Thymus (tissue), 11 donors: ENCODE results near the gene AQP5. TPM values are rescaled to one million over a fixed set of nuclear protein-coding genes. Genes with fewer than 3 reads are reported as not detected.

Experiments
- DNase-seq, 9 donors: peaks; one replicate each; pipeline ENCODE4 v3.0.0-alpha.2; 2013; ENCODE audit warnings: low spot score in 9 of 9, low read depth in 6 of 9, missing footprints in 1 of 9
- H3K27ac ChIP-seq, 2 donors: one replicate each; pipeline ENCODE4 v1.5.1; 2013; ENCODE audit warnings: control low read depth in 1 of 2, low read depth in 1 of 2, low read length in 1 of 2, mild to moderate bottlenecking in 1 of 2, moderate library complexity in 1 of 2
- H3K27me3 ChIP-seq, 2 donors: one replicate each; pipeline ENCODE4 v1.5.1; 2013; ENCODE audit warnings: low read length in 1 of 2; ENCODE audit not compliant: control insufficient read depth in 2 of 2, insufficient read depth in 1 of 2
- H3K36me3 ChIP-seq, 2 donors: one replicate each; pipeline ENCODE4 v1.5.1; 2013; ENCODE audit warnings: low read length in 1 of 2, mild to moderate bottlenecking in 1 of 2, moderate library complexity in 1 of 2; ENCODE audit not compliant: control insufficient read depth in 2 of 2, insufficient read depth in 2 of 2
- H3K4me1 ChIP-seq, 2 donors: one replicate each; pipeline ENCODE4 v1.5.1; 2013; ENCODE audit warnings: low read length in 2 of 2; ENCODE audit not compliant: control insufficient read depth in 2 of 2, insufficient read depth in 2 of 2
- H3K4me3 ChIP-seq, 2 donors: one replicate each; pipeline ENCODE4 v1.5.1; 2013; ENCODE audit warnings: low read length in 2 of 2, control low read depth in 1 of 2, mild to moderate bottlenecking in 1 of 2
- H3K9me3 ChIP-seq, 2 donors: one replicate each; pipeline ENCODE4 v1.5.1; 2013; ENCODE audit warnings: low read length in 1 of 2, mild to moderate bottlenecking in 1 of 2; ENCODE audit not compliant: control insufficient read depth in 2 of 2, insufficient read depth in 1 of 2
- WGBS: extraction: QIAGEN DNeasy Blood & Tissue Kit; methylation state at CpG from one replicate; pipeline ENCODE4 v1.1.7; 2013; 5-methylcytosine and 5-hydroxymethylcytosine counted together
- polyA plus RNA-seq: library from polyadenylated mRNA; stranded (reverse); fragments of 200-250 nt; gene quantifications from one replicate; pipeline ENCODE4 v1.2.3, GENCODE V29; 2013
- total RNA-seq: library from RNA; stranded (reverse); fragments of 120-200 nt; gene quantifications from one replicate; pipeline ENCODE4 v1.2.4, GENCODE V29; 2013
- donor health status: healthy.

Gene AQP5
- total and polyA plus RNA-seq, 2 donors: 0.09 to 0.37 TPM

DNA sequence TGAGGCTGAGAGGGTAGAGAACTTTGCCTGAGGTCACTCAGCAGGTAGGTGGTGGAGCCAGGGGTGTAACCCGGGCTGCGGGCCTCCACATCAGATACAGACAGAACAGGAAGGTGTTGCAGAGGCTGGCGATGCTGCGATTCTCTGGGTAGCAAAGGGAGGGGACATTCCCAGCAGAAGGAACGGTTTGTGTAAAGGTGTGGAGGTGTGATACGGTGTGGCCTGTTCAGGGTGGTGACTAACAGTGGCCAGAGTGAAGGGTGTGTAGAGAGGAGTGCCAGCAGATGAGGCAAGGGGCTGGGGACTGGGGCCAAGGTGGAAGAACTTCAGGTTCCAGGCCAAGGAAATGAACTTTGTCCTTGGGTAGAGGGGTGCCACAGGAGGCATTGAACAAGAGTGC lies 39.7 kb upstream of the AQP5 start:
- DNase-seq: no peak
- Histone ChIP-seq H3K27me3 (peaks cover 0 to 18% of the 10 kb centered on the region in 2 donors), H3K36me3 (no peaks in the 10 kb centered on the region), H3K27ac (no peak overlapping the region), H3K4me1 (no peaks in the 10 kb centered on the region), H3K9me3 (no peaks in the 10 kb centered on the region), H3K4me3 (no peak overlapping the region)
- 84% methylated on average over 6 of the region's 6 CpGs for WGBS

DNA sequence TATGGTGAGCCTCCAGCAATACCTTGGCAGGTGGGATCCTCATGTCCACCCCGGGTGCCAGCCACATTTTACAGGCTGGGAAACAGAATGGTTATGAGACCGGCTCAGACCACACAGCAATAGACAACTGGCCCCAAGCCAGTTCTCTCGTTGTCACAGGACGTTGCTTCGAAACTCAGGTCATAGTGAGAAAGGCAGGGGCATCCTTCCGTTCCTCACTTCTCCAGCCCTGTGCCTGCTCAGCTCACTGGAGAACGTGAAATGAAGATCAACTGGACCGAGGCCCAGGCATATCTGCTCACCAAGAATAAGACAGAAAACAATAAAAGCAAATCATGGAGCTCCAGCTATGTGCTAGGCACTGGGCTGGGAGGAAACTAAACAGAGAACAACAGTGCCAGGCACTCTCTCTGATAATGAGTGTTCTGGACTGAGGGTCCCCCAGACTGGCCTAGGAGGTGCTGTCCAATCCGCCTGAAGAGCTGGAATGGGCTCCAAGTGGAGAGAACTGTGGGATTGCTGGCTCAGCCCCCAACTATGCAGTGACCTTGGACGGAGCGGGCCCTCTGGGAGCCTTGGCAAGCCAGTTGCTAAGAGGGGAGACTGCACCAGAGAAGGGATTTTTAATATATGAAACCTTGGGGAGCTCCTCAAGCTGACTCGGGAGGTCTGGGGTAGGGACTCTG lies 39.2 kb upstream of the AQP5 start:
- no peaks in the 10 kb centered on the region for H3K36me3 ChIP-seq
- H3K4me1 ChIP-seq: no peaks in the 10 kb centered on the region
- peaks cover 0 to 15% of the 10 kb centered on the region in 2 donors for H3K27me3 ChIP-seq
- no peak overlapping the region for H3K27ac ChIP-seq
- DNase-seq: no peak
- no peaks in the 10 kb centered on the region for H3K9me3 ChIP-seq
- WGBS: 92% methylated on average over 12 of the region's 12 CpGs
- no peak overlapping the region for H3K4me3 ChIP-seq

DNA sequence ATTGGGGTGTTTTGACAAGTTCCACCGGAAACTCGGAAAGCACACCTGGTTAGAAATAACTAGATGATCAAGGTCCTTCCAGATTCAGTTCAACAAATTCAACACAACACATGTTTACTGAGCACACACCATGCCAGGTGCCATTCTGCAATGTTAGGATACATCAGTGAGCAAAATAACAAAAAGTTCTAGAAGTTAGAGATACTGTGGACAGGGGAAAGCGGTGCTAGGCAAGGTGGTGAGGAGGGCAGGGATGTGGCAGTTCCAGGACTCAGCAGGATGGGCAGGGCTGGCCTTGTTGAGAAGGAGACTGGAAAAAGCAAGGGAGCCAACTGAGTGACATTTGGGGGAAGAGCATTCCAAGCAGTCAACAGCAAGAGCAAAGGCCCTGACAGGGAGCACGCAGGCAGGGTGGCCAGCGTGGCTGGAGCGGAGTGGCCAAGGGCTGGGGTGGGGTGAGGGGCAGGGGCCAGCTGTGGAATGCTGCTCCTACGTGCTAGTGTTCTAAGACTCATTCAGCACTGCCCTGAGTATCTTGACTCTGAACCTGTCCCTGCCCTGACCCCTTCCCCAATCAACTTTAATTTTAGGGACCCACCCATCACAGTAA lies 38.5 kb upstream of the AQP5 start:
- 96% methylated on average over 7 of the region's 7 CpGs for WGBS
- H3K36me3 ChIP-seq: no peaks in the 10 kb centered on the region
- H3K9me3 ChIP-seq: no peaks in the 10 kb centered on the region
- peaks cover 0 to 9% of the 10 kb centered on the region in 2 donors for H3K27me3 ChIP-seq
- H3K4me3 ChIP-seq: no peak overlapping the region
- H3K27ac ChIP-seq: no peak overlapping the region
- DNase-seq: no peak
- H3K4me1 ChIP-seq: no peaks in the 10 kb centered on the region

DNA sequence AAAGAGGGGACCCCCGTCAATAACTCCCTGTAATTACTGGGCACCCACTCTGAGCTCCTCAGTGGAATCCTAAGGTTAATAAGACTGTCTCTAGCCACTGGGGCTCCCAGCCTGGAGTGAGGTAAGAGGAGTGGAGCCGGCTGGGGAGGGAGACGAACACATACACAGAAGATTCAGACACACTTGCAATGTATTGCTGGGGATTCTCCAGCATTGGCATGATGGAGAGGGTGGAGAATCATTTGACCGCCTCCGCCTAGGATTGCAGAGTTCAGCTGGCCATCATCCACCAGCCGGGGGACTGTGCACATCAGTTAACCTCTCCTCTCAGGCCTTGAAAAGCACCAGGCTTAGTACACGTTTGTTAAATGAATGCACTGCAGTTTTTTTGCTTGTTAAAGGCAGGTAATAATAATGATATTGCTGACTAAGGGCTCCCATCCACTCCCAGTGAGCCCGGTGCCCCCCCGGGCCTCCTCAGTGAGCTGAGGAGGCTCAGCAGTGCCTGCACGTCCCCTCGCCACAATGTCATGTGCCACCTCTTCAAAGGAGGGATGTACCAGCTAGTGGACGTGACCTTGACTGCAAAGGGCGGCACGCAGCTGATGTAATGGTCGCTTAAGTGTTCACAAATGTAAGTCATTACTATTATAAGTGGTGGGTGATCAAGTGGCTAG lies 37.7 kb upstream of the AQP5 start:
- Histone ChIP-seq H3K4me1 (no peaks in the 10 kb centered on the region), H3K36me3 (no peaks in the 10 kb centered on the region), H3K27ac (no peak overlapping the region), H3K27me3 (peaks cover 0 to 12% of the 10 kb centered on the region in 2 donors), H3K9me3 (no peaks in the 10 kb centered on the region), H3K4me3 (no peak overlapping the region)
- DNase-seq: no peak
- 97% methylated on average over 15 of the region's 15 CpGs for WGBS

DNA sequence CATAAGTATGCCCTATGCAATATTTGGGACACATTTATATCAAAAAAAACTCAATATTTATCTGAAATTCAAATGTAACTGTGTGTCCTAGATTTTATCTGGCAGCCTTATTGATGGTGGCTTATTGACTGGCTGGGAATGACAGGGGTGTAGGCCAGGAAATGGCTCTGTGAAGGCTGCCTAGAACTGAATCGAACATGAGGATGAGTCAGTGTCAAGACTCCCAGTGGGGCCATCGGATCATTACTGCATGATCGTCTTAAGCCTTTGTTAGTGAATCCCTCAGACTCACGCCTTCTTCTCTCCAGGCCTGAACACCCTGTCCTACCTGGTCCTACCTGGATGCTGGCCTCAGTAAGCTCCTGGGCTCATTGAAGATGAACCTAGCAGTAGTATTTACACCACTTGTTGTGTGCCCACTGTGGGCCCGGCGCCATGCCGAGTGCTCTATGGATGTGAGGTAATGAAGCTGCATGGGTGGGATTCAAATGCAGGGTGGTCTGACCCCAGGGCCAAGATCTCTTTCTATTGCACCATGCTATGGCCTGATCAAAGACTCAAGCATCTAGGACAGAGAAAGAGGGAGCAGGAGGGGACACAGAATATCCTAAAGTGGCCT lies 36.9 kb upstream of the AQP5 start:
- WGBS: 96% methylated on average over 7 of the region's 7 CpGs
- H3K27me3 ChIP-seq: peaks cover 0 to 17% of the 10 kb centered on the region in 2 donors
- H3K9me3 ChIP-seq: no peaks in the 10 kb centered on the region
- no peak overlapping the region for H3K27ac ChIP-seq
- H3K4me1 ChIP-seq: no peaks in the 10 kb centered on the region
- no peak overlapping the region for H3K4me3 ChIP-seq
- no peak for DNase-seq
- no peaks in the 10 kb centered on the region for H3K36me3 ChIP-seq

DNA sequence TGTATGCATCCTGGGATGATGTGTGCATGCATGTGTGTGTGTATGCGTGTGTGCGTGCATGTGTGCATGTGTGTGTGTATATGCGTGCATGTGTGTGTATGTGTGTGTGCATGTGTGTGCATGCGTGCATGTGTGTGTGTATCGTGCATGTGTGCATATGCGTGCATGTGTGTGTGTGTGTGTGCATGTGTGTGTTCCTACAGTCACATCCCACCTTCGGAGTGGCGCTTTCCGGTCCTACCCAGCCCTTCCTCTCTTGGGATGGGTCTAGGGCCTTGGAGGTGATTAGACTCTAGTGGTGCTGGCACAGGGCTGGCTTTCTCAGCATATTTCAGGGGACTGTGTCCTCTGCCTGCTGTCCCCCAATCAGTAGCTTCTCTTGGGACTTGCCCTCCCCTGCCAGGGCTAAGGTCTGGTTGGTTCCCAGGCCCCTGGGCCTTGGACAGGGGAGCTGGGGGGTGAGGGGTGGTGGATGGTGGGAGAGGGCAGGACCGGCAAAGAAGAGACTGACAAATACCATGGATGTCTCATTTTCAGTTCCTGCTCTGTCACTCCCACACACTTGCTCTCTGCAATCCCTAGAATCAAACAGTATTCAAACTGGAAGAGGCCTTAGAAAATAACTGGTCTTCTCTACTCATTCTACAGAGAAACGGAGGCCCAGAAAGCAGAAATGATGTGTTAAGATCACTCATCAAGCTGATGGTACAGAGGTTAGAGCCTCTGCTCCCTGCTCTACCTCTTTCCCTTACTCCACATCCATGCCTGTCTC lies 36.1 kb upstream of the AQP5 start:
- no peaks in the 10 kb centered on the region for H3K36me3 ChIP-seq
- H3K27me3 ChIP-seq: peaks cover 0 to 16% of the 10 kb centered on the region in 2 donors
- H3K4me1 ChIP-seq: no peaks in the 10 kb centered on the region
- H3K4me3 ChIP-seq: no peak overlapping the region
- DNase-seq: no peak
- no peaks in the 10 kb centered on the region for H3K9me3 ChIP-seq
- 90% methylated on average over 11 of the region's 11 CpGs for WGBS
- no peak overlapping the region for H3K27ac ChIP-seq

DNA sequence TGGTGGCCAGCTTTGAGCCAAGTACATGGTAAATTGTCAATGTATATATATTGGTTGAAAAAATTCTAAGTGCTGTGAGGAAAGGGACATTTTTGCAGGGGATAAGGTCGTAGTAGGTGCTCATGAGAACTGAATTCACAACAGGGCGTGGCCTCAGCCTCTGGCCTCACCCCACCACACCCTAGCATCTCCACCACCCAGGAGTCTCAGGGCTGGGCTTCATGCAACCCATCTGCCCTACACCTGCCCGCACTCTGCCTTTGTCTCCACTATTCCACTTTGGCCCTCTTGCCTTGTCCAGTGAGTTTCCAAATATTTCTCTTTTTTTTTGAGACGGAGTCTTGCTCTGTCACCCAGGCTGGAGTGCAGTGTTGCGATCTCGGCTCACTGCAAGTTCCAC lies 33.2 kb upstream of the AQP5 start:
- Histone ChIP-seq H3K9me3 (no peaks in the 10 kb centered on the region), H3K36me3 (no peaks in the 10 kb centered on the region), H3K4me3 (no peak overlapping the region), H3K4me1 (no peaks in the 10 kb centered on the region), H3K27ac (no peak overlapping the region), H3K27me3 (peaks cover 0 to 16% of the 10 kb centered on the region in 2 donors)
- 98% methylated on average over 6 of the region's 6 CpGs for WGBS
- DNase-seq: no peak

DNA sequence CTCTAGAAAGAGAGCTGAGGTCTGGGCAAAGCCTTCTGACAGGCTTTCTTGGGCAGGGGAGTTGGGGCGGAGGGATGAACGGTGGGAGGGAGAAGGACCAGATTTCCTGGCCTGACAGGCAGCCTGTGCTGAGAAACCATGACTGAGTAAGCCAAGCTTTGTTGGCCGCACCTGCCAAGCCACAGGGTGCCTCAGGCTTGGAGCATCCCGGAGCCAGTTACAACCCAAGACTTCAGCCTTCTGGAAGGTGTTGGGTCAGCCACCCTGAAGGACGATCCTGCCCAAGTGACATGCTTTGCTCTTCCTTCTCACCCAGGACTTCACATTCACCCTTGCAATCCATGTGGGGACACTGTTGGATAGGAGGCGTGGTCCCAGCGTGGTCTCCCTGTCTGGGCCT lies 32.1 kb upstream of the AQP5 start:
- 92% methylated on average over 7 of the region's 7 CpGs for WGBS
- Histone ChIP-seq H3K4me1 (no peaks in the 10 kb centered on the region), H3K9me3 (no peaks in the 10 kb centered on the region), H3K27ac (no peak overlapping the region), H3K36me3 (no peaks in the 10 kb centered on the region), H3K4me3 (no peak overlapping the region), H3K27me3 (peaks cover 0 to 16% of the 10 kb centered on the region in 2 donors)
- no peak for DNase-seq
